Globus pallidus (tissue), 1 donor: ENCODE data around the gene FNTB.
A peak's percentile ranks its signal among the peaks of the same experiment; 100 is the strongest.
"Not testable (repeated sequence)": the region's sequence is repeated elsewhere in the genome, so short reads cannot be mapped to it uniquely, and the experiment has no call there.

ENCODE experiments used
- DNase-seq: peaks from one replicate; pipeline ENCODE4 v3.0.0-alpha.2; 2015; ENCODE audit warnings: low spot score

The FNTB gene

GRCh38 chr14:65019944-65020566 is 33.4 kb downstream of the FNTB start:
- peak; percentile 92 for DNase-seq

GRCh38 chr14:65024957-65025356 is 38.3 kb downstream of the FNTB start:
- no peak for DNase-seq

- DNase-seq = no peak
These were observed 39.1 kb downstream of the FNTB start for GRCh38 chr14:65025818-65026217.

GRCh38 chr14:65026526-65026925 is 39.8 kb downstream of the FNTB start:
- DNase-seq = no peak

GRCh38 chr14:65027127-65027799 is 40.6 kb downstream of the FNTB start:
- no peak for DNase-seq

- no peak for DNase-seq
These were observed 42.2 kb downstream of the FNTB start for GRCh38 chr14:65028937-65029336.

GRCh38 chr14:65031321-65031720 is 44.6 kb downstream of the FNTB start:
- DNase-seq = not testable (repeated sequence)

GRCh38 chr14:65032319-65032718 is 45.6 kb downstream of the FNTB start:
- no peak for DNase-seq

GRCh38 chr14:65033181-65033580 is 46.5 kb downstream of the FNTB start:
- DNase-seq = no peak

- no peak for DNase-seq
These were observed 47.3 kb downstream of the FNTB start for GRCh38 chr14:65034021-65034420.

- peak; percentile 60 for DNase-seq
These were observed 48.4 kb downstream of the FNTB start for GRCh38 chr14:65035049-65035448.

- DNase-seq = no peak
These were observed 52.3 kb downstream of the FNTB start for GRCh38 chr14:65038966-65039365.

GRCh38 chr14:65040666-65041433 is 54.2 kb downstream of the FNTB start:
- no peak for DNase-seq

GRCh38 chr14:65041434-65041915 is 54.8 kb downstream of the FNTB start:
- DNase-seq = no peak

GRCh38 chr14:65042296-65042695 is 55.6 kb downstream of the FNTB start:
- no peak for DNase-seq

GRCh38 chr14:65042731-65043372 is 56.2 kb downstream of the FNTB start:
- DNase-seq = peak; percentile 25

- DNase-seq = no peak
These were observed 57.3 kb downstream of the FNTB start for GRCh38 chr14:65043893-65044595.

- peak; percentile 53 for DNase-seq
These were observed 57.9 kb downstream of the FNTB start for GRCh38 chr14:65044596-65044959.

- DNase-seq = no peak
These were observed 58.3 kb downstream of the FNTB start for GRCh38 chr14:65045006-65045405.

- DNase-seq = no peak
These were observed 59.0 kb downstream of the FNTB start for GRCh38 chr14:65045709-65046108.

- DNase-seq = no peak
These were observed 66.1 kb downstream of the FNTB start for GRCh38 chr14:65052832-65053231.

- no peak for DNase-seq
These were observed 66.8 kb downstream of the FNTB start for GRCh38 chr14:65053466-65053865.
